22Rv1 (cell line): ENCODE data around the gene MGST3.

ENCODE experiments used
- CTCF ChIP-seq: fragments of 450-650 bp; IDR thresholded peaks from 2 replicates; pipeline ENCODE4 v1.5.1; 2017; ENCODE audit warnings: mild to moderate bottlenecking
- ZFX ChIP-seq: fragments of 450-650 bp; IDR thresholded peaks from 2 replicates; pipeline ENCODE4 v1.6.1; 2017; ENCODE audit warnings: antibody characterized with exemption, borderline replicate concordance

- no peak for TF ChIP-seq CTCF
- no peak for TF ChIP-seq ZFX
Observed at GRCh38 chr1:165639821-165640623, 9.0 kb downstream of the MGST3 start.
